Stomach (tissue), 9 donors: ENCODE data around the gene UQCRFS1. TPM values are rescaled to one million over a fixed set of nuclear protein-coding genes. Genes with fewer than 3 reads are reported as not detected.

Source experiments
- DNase-seq, 2 donors: peaks; one replicate each; pipeline versions ENCODE4 v3.0.0 to v3.0.0-alpha.2; 2013 to 2019
- H3K27ac ChIP-seq, 5 donors: fragments of 200-600 bp in 4 of 5; sonication (generic) in 4 of 5; one replicate each; pipeline ENCODE4 v1.5.1; 2013 to 2019; ENCODE audit warnings: mild to moderate bottlenecking in 1 of 5, moderate library complexity in 1 of 5
- H3K27me3 ChIP-seq, 3 donors: fragments of 200-600 bp; sonication (generic); one replicate each; pipeline ENCODE4 v1.5.1; 2017 to 2019; ENCODE audit warnings: mixed run types in 1 of 3
- H3K36me3 ChIP-seq, 4 donors: fragments of 200-600 bp; sonication (generic); 1 replicate in 3 of 4; 2 replicates in 1 of 4; pipeline ENCODE4 v1.5.1; 2016 to 2019
- H3K4me1 ChIP-seq, 4 donors: fragments of 200-600 bp; sonication (generic); one replicate each; pipeline ENCODE4 v1.5.1; 2016 to 2019
- H3K4me3 ChIP-seq, 4 donors: fragments of 200-600 bp; sonication (generic) in 3 of 4; one replicate each; pipeline ENCODE4 v1.5.1; 2016 to 2019; ENCODE audit warnings: mild to moderate bottlenecking in 1 of 4
- H3K9me3 ChIP-seq, 4 donors: fragments of 200-600 bp; sonication (generic); one replicate each; pipeline ENCODE4 v1.5.1; 2016 to 2019
- EP300 ChIP-seq: sonication (generic); formaldehyde crosslinking; IDR thresholded peaks from one replicate; pipeline ENCODE4 v1.6.1; 2017; ENCODE audit warnings: antibody characterized with exemption
- POLR2A ChIP-seq, 4 donors: fragments of 450-650 bp; IDR thresholded peaks; one replicate each; pipeline ENCODE4 v1.6.1; 2016; ENCODE audit warnings: antibody characterized with exemption in 4 of 4, control low read depth in 2 of 4, mild to moderate bottlenecking in 1 of 4, moderate library complexity in 1 of 4
- POLR2AphosphoS5 ChIP-seq, 3 donors: sonication (generic); formaldehyde crosslinking; IDR thresholded peaks; one replicate each; pipeline ENCODE4 v1.6.1; 2016; ENCODE audit warnings: antibody characterized with exemption in 3 of 3
- WGBS, 5 donors: extraction: QIAGEN DNeasy Blood & Tissue Kit in 3 of 5; methylation state at CpG; one replicate each; pipeline versions ENCODE4 v1.1.5 to v1.1.7; 2013 to 2018; 5-methylcytosine and 5-hydroxymethylcytosine counted together
- intact Hi-C: fragments of 100-400 bp; cut with DNase I; formaldehyde crosslinking; loops from one replicate; pipeline ENCODE4 v1.15.1; 2023; ENCODE audit warnings: low total_unique reads
- polyA plus RNA-seq, 3 donors: library from polyadenylated mRNA; stranded (reverse); fragments of 200-250 nt; gene quantifications; one replicate each; pipeline ENCODE4 v1.2.3, GENCODE V29; 2013
- total RNA-seq, 5 donors: library from RNA; depleted of rRNA; stranded (reverse); fragments of >200 nt; gene quantifications; one replicate each; pipeline versions ENCODE4 v1.1.0 to v1.2.3, GENCODE V29; 2014 to 2016
- TF ChIP-seq, protein P1 (sequence below), 7 experiments: fragments of 450-650 bp in 4 of 7; fragments of 200-600 bp in 3 of 7; sonication (generic) in 3 of 7; IDR thresholded peaks; one replicate each; pipeline ENCODE4 v1.5.1; 2016 to 2019; ENCODE audit warnings: antibody characterized with exemption in 7 of 7, control low read depth in 2 of 7, mild to moderate bottlenecking in 1 of 7
- donor health status: healthy with polysubstance abuse.
- donor health status: Bipolar disorder and iron deficiency.
- donor health status: healthy.

UQCRFS1 gene
- total and polyA plus RNA-seq, 8 donors = 17.0 to 84.9 (median 40.6) TPM

DNA sequence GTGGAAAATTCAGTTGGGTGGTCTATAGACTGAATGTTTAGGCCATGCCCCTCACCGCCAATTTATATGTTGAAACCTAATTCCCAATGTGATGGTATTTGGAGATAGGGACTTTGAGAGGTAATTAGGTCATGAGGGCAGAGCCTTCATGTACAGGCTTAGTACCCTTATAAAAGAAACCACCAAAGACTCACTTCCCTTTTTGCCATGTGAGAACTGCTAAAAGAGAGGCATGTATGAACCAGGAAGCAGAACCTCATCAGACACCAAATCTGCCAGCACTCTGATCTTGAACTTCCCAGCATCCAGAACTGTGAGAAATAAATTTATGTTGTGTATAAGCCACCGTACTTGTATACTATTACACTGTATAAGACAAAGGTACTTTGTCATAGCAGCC is 40.6 kb downstream of the UQCRFS1 start:
- no peak for TF ChIP-seq POLR2A (IDR thresholded peaks at IDR 0.05)
- TF ChIP-seq, protein P1, sequence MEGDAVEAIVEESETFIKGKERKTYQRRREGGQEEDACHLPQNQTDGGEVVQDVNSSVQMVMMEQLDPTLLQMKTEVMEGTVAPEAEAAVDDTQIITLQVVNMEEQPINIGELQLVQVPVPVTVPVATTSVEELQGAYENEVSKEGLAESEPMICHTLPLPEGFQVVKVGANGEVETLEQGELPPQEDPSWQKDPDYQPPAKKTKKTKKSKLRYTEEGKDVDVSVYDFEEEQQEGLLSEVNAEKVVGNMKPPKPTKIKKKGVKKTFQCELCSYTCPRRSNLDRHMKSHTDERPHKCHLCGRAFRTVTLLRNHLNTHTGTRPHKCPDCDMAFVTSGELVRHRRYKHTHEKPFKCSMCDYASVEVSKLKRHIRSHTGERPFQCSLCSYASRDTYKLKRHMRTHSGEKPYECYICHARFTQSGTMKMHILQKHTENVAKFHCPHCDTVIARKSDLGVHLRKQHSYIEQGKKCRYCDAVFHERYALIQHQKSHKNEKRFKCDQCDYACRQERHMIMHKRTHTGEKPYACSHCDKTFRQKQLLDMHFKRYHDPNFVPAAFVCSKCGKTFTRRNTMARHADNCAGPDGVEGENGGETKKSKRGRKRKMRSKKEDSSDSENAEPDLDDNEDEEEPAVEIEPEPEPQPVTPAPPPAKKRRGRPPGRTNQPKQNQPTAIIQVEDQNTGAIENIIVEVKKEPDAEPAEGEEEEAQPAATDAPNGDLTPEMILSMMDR (IDR thresholded peaks at IDR 0.05) = no peak
- no peak for TF ChIP-seq POLR2AphosphoS5 (IDR thresholded peaks at IDR 0.05)
- no peak for TF ChIP-seq EP300
- intact Hi-C loops = no loop called here
- 87 to 94% (median 91%) methylated on average over 2 of the region's 2 CpGs for WGBS, 5 donors

DNA sequence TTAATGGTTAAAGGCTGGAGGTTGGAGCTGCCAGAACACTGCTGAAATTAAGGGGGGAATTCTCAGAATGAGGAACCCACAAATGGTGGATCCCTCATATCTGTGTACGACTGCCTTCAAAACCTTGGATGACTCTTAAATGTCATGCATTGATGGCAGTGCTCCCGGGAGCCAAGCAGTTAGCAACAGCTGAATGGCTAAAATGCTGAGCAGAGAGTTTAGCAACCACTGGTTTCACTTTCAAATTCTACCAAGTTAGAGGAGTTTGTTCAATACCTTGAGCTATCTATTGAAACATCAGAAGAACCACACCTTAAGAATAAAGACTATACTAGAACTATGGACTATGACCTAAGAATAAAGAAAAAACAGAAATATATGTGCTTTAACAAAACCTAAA is 41.4 kb downstream of the UQCRFS1 start:
- 63 to 82% (median 69%) methylated on average over 2 of the region's 2 CpGs for WGBS, 5 donors
- Histone ChIP-seq H3K4me3 (no peak overlapping the region), H3K4me1 (no peaks in the 10 kb centered on the region), H3K27me3 (no peaks in the 10 kb centered on the region), H3K27ac (no peak overlapping the region), H3K9me3 (peaks cover 3 to 45% (median 20%) of the 10 kb centered on the region in 4 donors), H3K36me3 (no peaks in the 10 kb centered on the region)
- intact Hi-C loops = no loop called here
- TF ChIP-seq, protein P1 (IDR thresholded peaks at IDR 0.05) = no peak
- DNase-seq = no peak

More for the DNA sequence above, 40.6 kb downstream of the UQCRFS1 start:
- DNase-seq = no peak
- no peaks in the 10 kb centered on the region for H3K27me3 ChIP-seq
- peaks cover 3 to 49% (median 27%) of the 10 kb centered on the region in 4 donors for H3K9me3 ChIP-seq
- H3K4me1 ChIP-seq = no peaks in the 10 kb centered on the region
- no peaks in the 10 kb centered on the region for H3K36me3 ChIP-seq
- H3K27ac ChIP-seq = no peak overlapping the region
- no peak overlapping the region for H3K4me3 ChIP-seq

DNA sequence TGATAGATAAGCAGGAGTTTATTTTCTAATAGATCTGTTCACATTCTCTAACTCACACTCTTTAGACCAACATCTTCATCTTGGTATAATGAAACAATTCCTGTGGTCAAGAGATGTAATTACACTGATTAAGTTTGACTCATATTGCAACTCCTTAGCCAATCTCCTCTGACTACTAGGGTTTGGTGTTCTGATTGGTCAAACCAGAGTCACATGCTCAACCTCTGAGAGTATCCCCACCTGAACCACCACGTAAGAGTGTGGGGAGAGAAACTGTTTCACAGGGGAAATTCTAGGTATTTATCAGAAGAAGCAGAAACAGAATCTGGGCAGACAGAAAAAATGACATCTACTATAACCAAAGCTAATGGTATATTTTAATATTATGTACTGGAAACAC is 42.4 kb downstream of the UQCRFS1 start:
- H3K27me3 ChIP-seq = no peaks in the 10 kb centered on the region
- TF ChIP-seq, protein P1 (IDR thresholded peaks at IDR 0.05) = no peak
- TF ChIP-seq POLR2AphosphoS5 (IDR thresholded peaks at IDR 0.05) (no peak), POLR2A (IDR thresholded peaks at IDR 0.05) (no peak), EP300 (no peak)
- intact Hi-C loops = no loop called here
- no peaks in the 10 kb centered on the region for H3K36me3 ChIP-seq
- H3K9me3 ChIP-seq = peaks cover under 1 to 35% (median 13%) of the 10 kb centered on the region in 4 donors
- H3K4me1 ChIP-seq = no peaks in the 10 kb centered on the region
- no peak overlapping the region for H3K4me3 ChIP-seq
- 24 to 52% (median 51%) methylated on average over 1 of the region's 1 CpG for WGBS, 5 donors
- H3K27ac ChIP-seq = no peak overlapping the region
- no peak for DNase-seq

DNA sequence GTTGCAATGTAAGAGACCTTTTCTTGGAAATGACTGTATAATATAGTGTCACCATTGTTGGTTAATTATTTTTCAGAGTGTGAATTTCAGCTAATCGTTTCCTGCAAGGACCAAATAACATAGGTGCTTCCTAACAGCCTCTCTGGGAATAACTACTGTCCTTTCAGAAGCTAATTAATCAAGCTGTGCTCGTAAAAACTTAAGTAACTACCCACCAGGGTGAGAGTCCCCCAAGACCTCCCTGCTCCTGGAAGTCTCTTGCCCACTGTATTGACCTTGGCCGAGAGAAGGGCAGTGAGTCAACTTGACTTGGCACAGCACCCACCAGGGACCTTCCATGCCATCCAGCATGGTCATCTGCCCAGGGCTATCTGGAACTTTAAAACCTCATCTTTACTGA is 50.3 kb downstream of the UQCRFS1 start:
- no peak overlapping the region for H3K4me3 ChIP-seq
- no peak overlapping the region for H3K27ac ChIP-seq
- no peaks in the 10 kb centered on the region for H3K36me3 ChIP-seq
- intact Hi-C loops = no loop called here
- no peaks in the 10 kb centered on the region for H3K4me1 ChIP-seq
- no peaks in the 10 kb centered on the region for H3K27me3 ChIP-seq
- H3K9me3 ChIP-seq = peaks cover 0 to 20% (median 11%) of the 10 kb centered on the region in 4 donors
- TF ChIP-seq EP300 (no peak), POLR2AphosphoS5 (IDR thresholded peaks at IDR 0.05) (no peak), POLR2A (IDR thresholded peaks at IDR 0.05) (no peak)
- TF ChIP-seq, protein P1 (IDR thresholded peaks at IDR 0.05) = no peak
- no peak for DNase-seq
- 14 to 34% (median 30%) methylated on average over 3 of the region's 3 CpGs for WGBS, 5 donors
